Stimulated activated CD8-positive, alpha-beta memory T cell treated with anti-CD3 and anti-CD28 coated beads, Interleukin-12 subunit alpha, Interleukin-12 subunit beta, amount 100 ng/mL, for 24 hours (primary cell): ENCODE data around the gene ZNF783.
"Not testable (repeated sequence)": the region's sequence is repeated elsewhere in the genome, so short reads cannot be mapped to it uniquely, and the experiment has no call there.

Experiments used
- DNase-seq: peaks from one replicate; pipeline ENCODE4 v3.0.0-alpha.2; 2020; ENCODE audit errors: extremely low read depth

ZNF783 gene

DNA sequence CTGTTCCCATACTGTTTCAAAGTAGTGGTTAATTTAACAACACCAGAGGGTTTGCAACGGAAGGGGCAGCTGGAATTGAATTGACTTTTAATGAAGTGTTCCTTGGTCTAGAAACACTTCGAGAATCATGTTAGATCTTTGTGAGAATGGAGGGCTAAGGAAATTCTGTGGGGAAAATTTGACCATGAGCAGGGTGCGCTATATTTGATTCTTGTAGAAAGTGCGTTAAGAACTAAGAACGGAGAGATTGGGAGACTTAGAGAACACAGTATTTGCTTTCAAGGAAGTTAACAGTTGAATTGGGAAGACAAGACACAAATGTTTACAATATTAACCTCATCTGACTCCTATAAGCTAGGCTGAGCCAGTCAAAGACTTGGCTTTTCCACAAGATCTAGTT lies 21.4 kb upstream of the ZNF783 start:
- DNase-seq = no peak

DNA sequence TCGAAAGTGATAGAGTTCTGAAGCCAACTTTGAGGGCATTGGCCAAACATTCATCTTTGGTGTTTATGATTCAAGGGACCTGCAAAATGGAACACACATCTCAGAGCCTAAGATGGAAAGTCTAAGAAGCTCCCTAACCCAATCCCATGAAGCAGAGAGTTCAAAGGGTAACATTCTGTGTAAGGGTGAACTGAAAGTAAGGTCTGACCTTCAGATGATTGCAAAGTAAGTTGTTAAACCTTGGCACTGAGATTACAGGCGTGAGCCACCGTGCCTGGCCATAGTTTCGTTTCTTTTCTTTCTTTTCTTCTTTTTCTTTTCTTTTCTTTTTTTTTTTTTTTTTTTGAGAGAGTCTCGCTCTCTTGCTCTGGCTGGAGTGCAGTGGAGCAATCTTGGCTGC lies 20.3 kb upstream of the ZNF783 start:
- DNase-seq = no peak

DNA sequence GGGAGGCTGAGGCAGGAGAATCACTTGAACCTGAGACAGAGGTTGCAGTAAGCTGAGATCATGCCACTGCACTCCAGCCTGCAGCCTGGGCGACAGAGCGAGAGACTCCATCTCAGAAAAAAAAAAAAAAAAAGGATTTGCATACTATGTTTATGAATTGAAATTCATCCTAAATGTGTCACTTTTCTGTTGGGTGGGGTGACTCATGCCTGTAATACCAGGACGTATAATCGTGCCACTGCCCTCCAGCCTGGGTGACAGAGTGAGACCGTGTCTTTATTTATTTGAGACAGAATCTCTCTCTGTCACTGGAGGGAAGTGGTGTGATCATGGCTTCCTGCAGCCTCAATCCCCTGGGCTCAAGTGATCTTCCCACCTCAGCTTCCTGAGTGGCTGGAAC lies 16.8 kb upstream of the ZNF783 start:
- DNase-seq = no peak

DNA sequence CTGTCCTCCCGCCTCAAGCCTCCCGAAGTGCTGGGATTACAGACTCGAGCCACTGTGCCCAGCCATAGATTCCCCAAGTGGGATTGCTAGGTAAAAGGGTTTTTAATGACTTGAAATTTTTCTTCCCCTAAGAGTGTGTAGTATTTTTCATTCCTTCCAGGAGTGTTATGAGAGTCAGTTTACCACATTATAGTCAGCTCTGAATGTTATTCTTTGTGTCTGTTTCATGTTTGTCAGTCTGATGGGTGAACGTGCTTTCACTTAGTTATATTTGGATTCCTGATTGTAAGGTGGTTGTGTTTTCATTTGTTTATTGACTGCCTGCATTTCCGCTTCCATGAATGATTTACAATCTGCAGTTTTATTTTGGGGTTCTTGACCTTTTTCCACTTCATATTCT lies 16.3 kb upstream of the ZNF783 start:
- DNase-seq = no peak

DNA sequence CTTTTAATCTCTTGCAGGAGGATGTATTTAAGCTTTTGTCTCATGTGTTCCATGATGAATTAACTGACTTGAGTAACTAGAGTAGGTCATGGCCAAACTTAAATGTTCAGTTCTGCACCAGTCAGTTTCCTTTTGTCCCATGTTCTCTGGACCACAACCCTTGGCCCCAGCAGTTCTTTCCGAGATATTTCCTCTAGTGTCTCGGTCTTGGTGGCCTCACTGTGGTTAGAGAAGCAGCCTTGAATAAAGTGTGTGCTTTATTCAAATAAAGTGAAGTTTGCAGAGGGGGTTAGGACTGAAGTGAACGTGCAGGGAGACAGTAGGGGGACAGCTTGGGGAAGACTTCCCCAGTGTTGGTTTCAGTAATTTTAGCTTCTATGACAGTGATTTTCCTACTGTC lies 13.2 kb upstream of the ZNF783 start:
- DNase-seq = no peak

DNA sequence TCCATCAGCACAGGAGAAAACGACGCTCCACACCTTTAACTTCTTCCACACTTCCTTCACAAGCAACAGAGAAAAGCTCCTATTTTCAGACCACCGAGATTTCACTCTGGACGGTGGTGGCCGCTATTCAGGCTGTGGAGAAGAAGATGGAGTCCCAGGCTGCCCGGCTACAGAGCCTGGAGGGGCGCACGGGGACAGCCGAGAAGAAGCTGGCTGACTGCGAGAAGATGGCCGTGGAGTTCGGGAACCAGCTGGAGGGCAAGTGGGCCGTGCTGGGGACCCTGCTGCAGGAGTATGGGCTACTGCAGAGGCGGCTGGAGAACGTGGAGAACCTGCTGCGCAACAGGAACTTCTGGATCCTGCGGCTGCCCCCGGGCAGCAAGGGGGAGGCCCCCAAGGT lies 11.8 kb upstream of the ZNF783 start:
- DNase-seq = not testable (repeated sequence)

DNA sequence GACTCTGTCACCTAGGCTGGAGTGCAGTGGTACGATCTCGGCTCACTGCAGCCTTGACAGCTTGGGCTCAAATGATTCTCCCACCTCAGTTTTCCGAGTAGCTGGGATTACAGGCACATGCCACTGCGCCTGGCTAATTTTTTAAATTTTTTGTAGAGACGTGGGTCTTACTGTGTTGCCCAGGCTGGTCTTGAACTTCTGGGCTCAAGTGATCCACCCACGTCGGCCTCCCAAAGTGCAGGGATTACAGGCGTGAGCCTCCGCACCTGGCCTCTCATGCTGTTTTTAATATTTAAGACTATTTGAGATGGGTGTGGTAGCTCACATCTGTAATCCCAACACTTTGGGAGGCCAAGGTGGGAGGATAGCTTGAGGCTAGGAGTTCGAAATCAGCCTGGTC lies 10.5 kb upstream of the ZNF783 start:
- DNase-seq = not testable (repeated sequence)

DNA sequence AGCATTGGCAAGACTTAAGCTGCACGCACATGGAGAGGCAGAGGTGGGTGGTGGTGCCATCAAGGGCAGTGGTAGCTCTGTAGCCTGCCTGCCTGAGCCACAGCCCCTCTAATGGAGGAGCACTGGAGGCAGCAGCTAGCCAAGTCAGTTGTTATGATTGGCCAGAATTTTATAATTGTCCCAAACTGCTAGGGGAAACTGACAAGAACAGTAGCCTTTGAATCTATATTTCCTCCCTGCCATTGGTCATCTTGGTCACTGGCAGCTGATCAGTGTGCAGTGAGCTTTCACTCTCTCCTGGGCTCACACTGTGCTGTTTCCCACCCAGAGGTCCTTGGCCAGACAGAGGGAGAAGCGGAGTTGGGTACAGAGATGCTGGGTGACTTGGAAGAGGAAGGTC lies 9.6 kb upstream of the ZNF783 start:
- no peak for DNase-seq

DNA sequence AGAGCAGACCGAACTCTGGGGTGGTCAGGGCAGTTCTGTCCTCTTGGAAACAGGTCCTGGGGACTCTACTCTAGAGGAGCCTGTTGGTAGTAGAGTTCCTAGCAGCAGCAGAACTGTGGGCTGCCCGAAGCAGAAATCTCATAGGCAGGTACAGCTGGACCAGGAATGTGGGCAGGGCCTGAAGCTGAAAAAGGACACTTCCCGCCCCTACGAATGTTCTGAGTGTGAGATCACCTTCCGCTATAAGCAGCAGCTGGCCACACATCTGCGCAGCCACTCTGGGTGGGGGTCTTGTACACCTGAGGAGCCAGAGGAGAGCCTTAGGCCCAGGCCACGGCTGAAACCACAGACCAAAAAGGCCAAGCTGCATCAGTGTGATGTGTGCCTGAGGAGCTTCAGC lies 8.3 kb upstream of the ZNF783 start:
- DNase-seq = no peak

DNA sequence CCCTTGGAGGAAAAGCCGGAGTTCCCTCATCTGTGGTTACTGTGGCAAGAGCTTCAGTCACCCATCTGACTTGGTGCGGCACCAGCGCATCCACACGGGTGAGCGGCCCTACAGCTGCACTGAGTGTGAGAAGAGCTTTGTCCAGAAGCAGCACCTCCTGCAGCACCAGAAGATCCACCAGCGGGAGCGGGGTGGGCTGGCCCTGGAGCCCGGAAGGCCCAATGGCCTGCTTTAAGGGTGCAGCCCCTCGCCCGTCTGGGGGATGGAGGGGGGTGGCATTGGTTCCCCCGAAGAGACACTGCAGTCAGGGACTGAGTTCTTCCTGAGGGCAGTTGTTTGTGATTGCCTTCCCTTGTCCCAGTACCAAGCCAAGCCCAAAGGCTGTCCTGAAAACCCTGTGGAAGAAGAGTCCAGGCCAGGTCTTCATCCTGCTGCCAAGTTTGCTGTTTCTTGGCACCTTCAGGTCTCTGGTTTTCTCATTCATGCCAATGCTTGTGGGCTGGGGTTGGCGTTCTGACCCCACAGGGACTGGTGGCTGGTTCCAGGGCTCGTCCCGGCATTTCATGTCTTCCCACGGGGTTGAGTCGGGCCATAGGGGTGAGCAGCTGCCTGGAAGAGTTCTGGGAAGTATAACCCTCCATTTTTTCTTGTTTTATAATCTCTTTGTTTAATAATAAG lies 7.7 kb upstream of the ZNF783 start:
- DNase-seq = no peak

DNA sequence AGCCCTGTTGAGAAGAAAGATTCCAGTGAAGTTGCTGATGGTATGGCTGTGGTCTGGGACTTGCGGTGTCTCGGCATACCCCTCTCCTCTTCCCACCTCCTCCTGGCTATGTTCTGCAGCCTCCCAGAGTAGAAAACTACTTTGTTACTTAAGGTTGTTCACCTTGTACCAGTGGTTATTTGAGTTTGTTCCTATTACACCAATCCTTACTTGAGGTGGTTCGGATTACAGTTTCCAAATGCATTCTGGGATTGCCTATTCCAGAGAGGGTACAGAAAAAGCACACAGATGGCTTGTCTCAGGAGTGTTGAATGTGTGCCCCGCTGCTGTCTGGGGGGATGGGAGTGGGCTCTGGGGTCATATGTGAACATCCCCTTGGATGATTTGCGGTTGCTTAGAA lies 6.8 kb upstream of the ZNF783 start:
- DNase-seq = no peak

DNA sequence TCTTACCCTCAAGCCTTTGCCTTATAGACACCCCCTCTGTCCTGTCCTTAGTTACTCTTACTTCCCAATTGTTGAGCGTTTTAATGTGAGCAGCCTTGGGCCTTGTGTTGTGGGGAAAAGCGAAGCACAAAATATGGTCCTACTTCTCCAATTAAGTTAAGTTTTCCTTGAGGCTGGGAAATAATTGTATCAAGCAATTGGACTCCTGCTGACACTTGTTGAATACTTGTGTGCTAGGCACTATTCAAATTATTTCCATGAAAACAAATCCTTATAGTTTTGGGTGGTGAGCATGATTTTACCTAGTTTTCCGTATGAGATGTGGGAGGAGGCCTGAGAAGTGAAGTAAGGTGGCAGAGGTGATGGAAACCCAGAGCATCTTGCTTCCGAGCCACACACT lies 5.4 kb upstream of the ZNF783 start:
- DNase-seq = no peak

DNA sequence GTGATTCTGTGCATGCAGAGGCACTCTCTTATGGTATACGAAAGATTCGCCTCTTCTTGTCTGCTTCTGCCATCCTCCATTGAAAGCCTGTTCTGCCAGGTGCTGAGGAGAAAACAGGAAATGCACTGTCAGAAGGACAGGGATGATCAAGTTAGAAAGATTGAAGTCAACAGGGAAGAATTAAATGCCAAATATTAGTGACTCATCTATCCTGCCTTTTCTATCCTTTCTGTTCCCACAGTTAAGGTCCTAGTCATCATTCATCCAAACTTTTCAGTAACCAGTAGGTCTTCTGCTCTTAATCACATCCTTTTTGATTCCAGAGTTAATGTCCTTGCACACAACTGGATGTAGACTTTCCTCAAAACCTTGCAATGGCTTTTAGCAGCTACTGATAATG lies 4.8 kb upstream of the ZNF783 start:
- no peak for DNase-seq

DNA sequence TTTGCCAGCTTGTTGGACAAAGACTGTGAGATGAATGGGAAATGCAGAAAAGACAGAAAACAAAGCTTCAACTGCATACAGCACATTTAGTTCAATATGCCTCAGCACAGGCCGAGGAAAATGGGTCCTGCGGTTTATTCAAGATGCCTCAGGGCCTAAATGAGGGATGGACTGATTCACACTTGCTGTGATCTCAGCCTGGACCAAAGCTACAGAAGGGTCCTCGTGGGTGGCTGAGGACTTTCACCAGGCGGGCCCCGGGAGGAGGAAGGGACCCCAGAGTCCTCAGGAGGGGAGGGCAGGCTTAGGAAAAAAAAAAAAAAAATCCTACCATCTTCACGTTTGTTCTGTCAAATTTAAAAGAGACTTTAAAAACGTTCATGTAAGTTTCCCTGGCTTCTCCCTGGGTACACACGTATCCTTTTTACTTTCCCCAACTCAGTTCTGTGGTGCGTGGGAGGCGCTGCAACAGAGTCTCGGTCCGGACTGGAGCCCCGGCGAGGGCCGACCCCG lies 624 bp upstream of the ZNF783 start:
- no peak for DNase-seq

DNA sequence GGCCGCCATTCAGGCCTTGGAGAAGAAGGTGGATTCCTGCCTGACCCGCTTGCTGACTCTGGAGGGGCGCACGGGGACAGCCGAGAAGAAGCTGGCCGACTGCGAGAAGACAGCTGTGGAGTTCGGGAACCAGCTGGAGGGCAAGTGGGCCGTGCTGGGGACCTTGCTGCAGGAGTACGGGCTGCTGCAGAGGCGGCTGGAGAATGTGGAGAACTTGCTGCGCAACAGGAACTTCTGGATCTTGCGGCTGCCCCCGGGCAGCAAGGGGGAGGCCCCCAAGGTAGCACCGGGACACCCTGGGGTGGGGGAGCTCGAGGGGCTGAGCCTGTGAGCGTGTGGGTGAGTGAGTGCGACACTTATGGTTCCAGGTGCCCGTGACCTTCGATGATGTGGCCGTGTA lies 4.5 kb downstream of the ZNF783 start:
- no peak for DNase-seq

DNA sequence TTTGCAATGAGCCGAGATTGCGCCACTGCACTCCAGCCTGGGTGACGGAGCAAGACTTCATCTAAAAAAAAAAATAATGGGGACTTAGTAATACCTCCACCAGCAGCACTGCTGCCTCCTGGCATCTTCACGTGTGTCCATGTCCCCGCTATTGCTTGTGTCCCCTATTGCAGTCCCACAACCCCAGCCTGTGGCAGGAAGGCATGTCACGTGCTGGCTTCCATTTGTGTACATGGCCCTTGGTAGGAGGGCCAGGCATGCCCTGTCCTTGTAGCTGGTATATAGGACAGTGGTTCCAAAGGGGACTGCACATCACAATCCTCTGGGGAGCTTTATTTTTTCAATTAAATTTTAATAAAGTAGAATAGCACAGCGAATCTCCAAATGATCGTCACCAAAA lies 5.7 kb downstream of the ZNF783 start:
- DNase-seq = no peak

DNA sequence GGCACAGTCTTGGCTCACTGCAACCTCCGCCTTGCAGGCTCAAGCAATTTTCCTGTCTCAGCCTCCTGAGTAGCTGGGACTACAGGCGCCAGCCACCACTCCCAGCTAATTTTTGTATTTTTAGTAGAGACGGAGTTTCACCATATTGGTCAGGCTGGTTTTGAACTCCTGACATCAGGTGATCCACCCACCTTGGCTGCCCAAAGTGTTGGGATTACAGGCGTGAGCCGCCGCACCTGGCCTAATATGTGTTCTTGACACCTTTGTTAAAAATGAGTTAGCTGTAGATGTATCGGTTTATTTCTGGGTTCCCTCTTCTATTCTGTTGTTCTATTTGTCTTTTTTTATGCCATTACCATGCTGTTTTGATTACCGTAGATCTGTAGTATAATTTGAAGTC lies 12.4 kb downstream of the ZNF783 start:
- DNase-seq = not testable (repeated sequence)

DNA sequence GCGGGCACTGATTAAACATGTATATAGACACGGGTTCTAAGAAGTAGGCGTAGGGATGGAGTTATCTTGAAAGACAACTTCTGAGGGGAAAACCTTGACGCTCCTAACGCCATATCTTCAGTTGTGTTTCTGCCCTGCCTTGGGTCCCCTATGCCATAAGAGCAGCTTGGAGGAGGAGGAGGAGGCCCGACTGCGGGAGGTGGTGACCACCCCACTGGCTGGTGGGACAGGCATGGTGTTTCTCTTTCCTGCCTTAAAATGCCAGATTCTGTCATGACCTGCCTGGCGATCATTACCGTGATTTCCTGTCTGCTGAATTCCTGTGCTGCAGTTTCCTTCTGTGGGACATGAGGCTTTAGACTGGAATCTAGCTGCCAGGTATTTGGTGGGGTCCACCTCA lies 15.9 kb downstream of the ZNF783 start:
- no peak for DNase-seq

DNA sequence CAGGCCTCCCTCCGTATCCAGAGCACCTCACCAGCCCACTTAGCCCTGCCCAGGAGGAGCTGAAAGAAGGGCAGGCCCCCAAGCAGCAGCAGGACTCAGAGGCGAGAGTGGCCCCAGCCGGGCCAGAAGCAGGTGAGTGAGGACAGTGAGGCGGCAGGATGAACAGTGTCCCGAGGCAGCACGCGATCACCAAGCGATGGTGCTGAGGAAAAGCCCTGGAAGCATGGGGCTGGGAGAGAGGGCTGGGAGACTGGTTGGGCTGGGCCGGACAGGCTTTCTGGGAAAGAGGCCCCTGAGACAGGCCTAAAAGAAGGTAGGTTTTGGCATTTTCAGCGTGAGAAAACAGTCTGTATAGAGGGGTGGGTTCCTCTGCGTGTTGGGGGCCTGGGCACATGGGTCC lies 16.4 kb downstream of the ZNF783 start:
- no peak for DNase-seq

DNA sequence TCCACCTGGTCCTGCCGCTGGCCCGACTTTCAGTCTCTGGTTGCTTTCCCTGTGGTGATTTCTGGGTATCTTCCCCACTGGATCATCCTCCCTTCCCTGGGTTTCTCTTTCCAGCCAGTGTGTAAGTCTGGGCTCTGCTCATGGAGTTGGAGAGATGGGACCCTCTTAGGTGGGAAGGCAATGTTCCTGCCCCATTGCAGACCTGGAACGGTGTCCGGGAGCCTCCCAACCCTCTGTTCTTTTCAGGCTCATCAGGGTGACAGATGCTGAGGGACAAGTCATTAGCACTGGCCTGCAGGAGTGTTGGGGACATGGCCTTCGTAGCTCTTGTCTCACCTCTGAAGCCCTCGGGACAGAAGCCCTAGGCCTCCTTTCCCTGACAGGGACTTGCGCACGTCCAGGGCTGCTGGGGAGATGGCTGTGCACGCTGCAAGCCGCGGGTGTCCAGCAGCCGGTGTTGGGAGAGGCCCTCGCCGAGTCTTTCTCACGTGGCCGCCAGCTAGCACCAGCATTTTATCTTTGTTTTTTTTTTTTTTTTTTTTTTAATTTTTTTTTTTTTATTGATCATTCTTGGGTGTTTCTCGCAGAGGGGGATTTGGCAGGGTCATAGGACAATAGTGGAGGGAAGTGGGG lies 17.2 kb downstream of the ZNF783 start:
- no peak for DNase-seq

DNA sequence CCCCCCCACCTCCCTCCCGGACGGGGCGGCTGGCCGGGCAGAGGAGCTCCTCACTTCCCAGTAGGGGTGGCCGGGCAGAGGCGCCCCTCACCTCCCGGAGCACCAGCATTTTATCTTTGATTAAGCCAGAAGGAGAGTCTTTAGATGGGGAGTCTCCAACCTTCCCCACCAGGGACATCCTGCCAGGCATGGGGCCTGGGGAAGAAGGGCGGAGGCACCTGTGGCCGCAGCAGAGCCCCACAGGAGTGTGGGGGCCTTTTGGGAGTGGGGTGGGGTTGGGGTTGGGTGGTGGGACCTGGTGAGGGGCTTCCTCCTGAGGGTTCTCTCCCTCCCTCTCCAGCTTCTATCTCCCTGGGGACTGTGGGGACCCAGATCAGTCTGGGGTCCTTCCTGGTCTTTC lies 18.2 kb downstream of the ZNF783 start:
- DNase-seq = no peak

DNA sequence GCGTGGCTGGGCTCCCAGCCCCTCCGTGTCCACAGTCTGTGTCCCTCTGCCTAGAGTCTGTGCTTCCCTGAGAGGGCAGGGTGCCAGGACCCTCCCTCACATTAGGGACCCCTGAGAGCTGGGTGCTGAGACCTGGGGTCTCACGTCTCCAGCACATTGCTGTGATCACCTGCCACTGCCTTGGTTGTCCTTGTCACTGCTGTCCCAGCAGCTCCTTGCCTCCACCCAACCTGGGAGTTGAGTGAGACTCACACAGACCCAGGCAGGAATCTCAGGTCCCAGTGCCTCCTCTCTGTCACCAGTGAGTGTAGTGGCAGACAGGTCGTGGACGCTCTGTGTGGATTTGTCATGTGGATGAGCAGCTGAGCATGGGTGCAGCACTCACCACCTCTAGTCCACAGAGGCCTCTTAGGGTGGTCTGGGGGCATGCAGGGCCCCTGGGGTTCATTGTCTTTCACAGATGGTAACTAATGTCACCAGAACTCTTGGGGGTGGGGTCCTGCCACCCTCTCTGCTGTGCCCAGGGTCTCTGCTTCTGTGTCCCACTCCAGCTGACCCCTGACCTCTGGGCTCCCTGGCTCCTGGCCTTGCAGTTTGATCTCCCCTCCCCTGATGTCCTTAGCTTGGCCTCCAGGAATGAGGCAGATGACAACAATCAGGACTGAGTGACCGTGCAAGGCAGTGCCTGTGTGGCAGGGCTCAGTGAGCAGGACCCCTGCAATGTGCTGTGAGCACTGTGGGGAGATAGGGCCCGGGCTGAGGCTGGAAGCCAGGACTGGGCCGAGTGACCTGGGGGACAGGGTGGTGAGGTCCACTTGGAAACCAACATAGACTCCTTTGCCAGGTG lies 18.9 kb downstream of the ZNF783 start:
- no peak for DNase-seq
